GM12878 (cell line): ENCODE measurements around the gene MAST2. TPM values are rescaled to one million over a fixed set of nuclear protein-coding genes. Genes with fewer than 3 reads are reported as not detected.

Experiments used
- ATAC-seq: fragments of 200-7000 bp; cut with Tn5 transposase; 3 replicates; pipeline ENCODE4 v1.9.1; 2020; ENCODE audit warnings: mild to moderate bottlenecking, moderate library complexity
- BruUV-seq: library from RNA; stranded (reverse); fragments of 400-500 nt; replicated peaks from 2 replicates; lab custom pipeline; 2021; lab: Mats Ljungman, UMichigan
- CTCF ChIA-PET: fragments of 300-600 bp; sonication (Branson Sonifier 250); formaldehyde crosslinking; extraction: SDS; loops from one replicate; lab custom pipeline; 2021; ENCODE audit warnings: inconsistent platforms; lab: Yijun Ruan, JAX
- POLR2A ChIA-PET: fragments of 350-600 bp; formaldehyde crosslinking; extraction: SDS; loops from one replicate; lab custom pipeline; 2021; ENCODE audit warnings: inconsistent platforms; lab: Charles Lee
- RAD21 ChIA-PET: fragments of 300-600 bp; sonication (Branson Sonifier 250); formaldehyde crosslinking; loops from one replicate; lab custom pipeline; 2023; ENCODE audit warnings: antibody characterized with exemption; ENCODE audit not compliant: unreplicated experiment; lab: Charles Lee
- SMC1A ChIA-PET: fragments of 300-600 bp; sonication (Branson Sonifier 250); formaldehyde crosslinking; loops from one replicate; lab custom pipeline; 2023; ENCODE audit not compliant: unreplicated experiment, uncharacterized antibody; lab: Charles Lee
- DNase-seq: peaks from one replicate; pipeline ENCODE4 v3.0.0-alpha.2; 2011; ENCODE audit warnings: low read depth, low spot score
- FAIRE-seq: peaks from 3 replicates; lab custom pipeline; 2011; peaks lifted over from hg19 to GRCh38; lab: Jason Lieb, UNC
- H2AFZ ChIP-seq: 2 replicates; pipeline ENCODE4 v1.6.0; 2011; ENCODE audit warnings: low read depth, low read length, control low read depth; ENCODE audit not compliant: control insufficient read depth
- H3K27ac ChIP-seq: 2 replicates; pipeline ENCODE4 v1.5.1; 2011; ENCODE audit warnings: control low read depth; ENCODE audit not compliant: control insufficient read depth, insufficient read depth
- H3K27me3 ChIP-seq, 2 experiments: replicated peaks in 1 of 2; 2 replicates each; pipeline versions ENCODE4 v1.6.0 to v1.6.1; 2011; ENCODE audit warnings: low read length in 1 of 2; ENCODE audit not compliant: control insufficient read depth in 2 of 2, insufficient read depth in 2 of 2
- H3K36me3 ChIP-seq, 2 experiments: 2 replicates each; pipeline ENCODE4 v1.5.1; 2011; ENCODE audit warnings: low read length in 1 of 2; ENCODE audit not compliant: control insufficient read depth in 2 of 2, insufficient read depth in 2 of 2
- H3K4me1 ChIP-seq: 2 replicates; pipeline ENCODE4 v1.6.1; 2011; ENCODE audit warnings: mild to moderate bottlenecking, low read length, moderate library complexity, mixed read lengths; ENCODE audit not compliant: control insufficient read depth, insufficient read depth
- H3K4me2 ChIP-seq: 2 replicates; pipeline ENCODE4 v1.6.0; 2011; ENCODE audit warnings: control low read depth; ENCODE audit not compliant: control insufficient read depth, insufficient read depth
- H3K4me3 ChIP-seq: fragments of 200-600 bp; sonication (generic); 2 replicates; pipeline ENCODE4 v1.5.1; 2016
- H3K79me2 ChIP-seq: 2 replicates; pipeline ENCODE4 v1.6.0; 2011; ENCODE audit warnings: low read length; ENCODE audit not compliant: control insufficient read depth, insufficient read depth
- H3K9ac ChIP-seq: 2 replicates; pipeline ENCODE4 v1.8.0; 2011; ENCODE audit warnings: low read length, control low read depth, mixed read lengths; ENCODE audit not compliant: control insufficient read depth, insufficient read depth
- H3K9me3 ChIP-seq: replicated peaks from 3 replicates; pipeline ENCODE4 v1.5.1; 2011; ENCODE audit warnings: mild to moderate bottlenecking, low read length; ENCODE audit not compliant: control insufficient read depth, insufficient read depth
- H4K20me1 ChIP-seq: 2 replicates; pipeline ENCODE4 v1.6.0; 2011; ENCODE audit not compliant: control insufficient read depth, insufficient read depth
- CHD1 ChIP-seq: IDR thresholded peaks from 2 replicates; pipeline ENCODE4 v1.6.1; 2012; ENCODE audit warnings: low read depth, low read length, improper control_type of control experiment
- KAT2A ChIP-seq: conservative IDR thresholded peaks from 2 replicates; pipeline ENCODE4 v1.6.1; 2011; ENCODE audit warnings: low read depth, low read length; ENCODE audit not compliant: control insufficient read depth
- MEF2A ChIP-seq: IDR thresholded peaks from 2 replicates; pipeline ENCODE4 v1.6.1; 2011; ENCODE audit warnings: low read depth, mild to moderate bottlenecking, low read length, moderate library complexity; ENCODE audit not compliant: insufficient read depth
- PAX8 ChIP-seq: fragments of 450-650 bp; IDR thresholded peaks from 2 replicates; pipeline ENCODE4 v1.6.1; 2017; ENCODE audit warnings: mild to moderate bottlenecking, moderate library complexity
- ZSCAN29 ChIP-seq: fragments of 450-650 bp; IDR thresholded peaks from 2 replicates; pipeline ENCODE4 v1.6.1; 2017; ENCODE audit warnings: mild to moderate bottlenecking, moderate library complexity
- WGBS: methylation state at CpG from one replicate; pipeline ENCODE4 v1.1.6; 2016; ENCODE audit warnings: low lambda C conversion rate; ENCODE audit not compliant: insufficient replicate concordance, insufficient coverage; ENCODE audit errors: missing lambda C conversion rate; 5-methylcytosine and 5-hydroxymethylcytosine counted together
- in situ Hi-C: fragments of 300-500 bp; cut with MboI; formaldehyde crosslinking; loops from 9 replicates; pipeline ENCODE4 v1.14.3; 2018; ENCODE audit warnings: mixed read lengths
- intact Hi-C: fragments of 100-400 bp; cut with micrococcal nuclease; formaldehyde crosslinking; loops from one replicate; pipeline ENCODE4 v1.14.2; 2022; ENCODE audit not compliant: unreplicated experiment
- polyA plus RNA-seq, 11 experiments: library from polyadenylated mRNA; depleted of rRNA in 4 of 11; unstranded in 6 of 11; stranded (reverse) in 5 of 11; fragments of >200 nt; fragmentation: Nextera tagmentation in 4 of 11; fragmentation: Illumina TruSeq in 1 of 11; extraction: Ambion mirVana in 4 of 11; extraction: Trizol in 1 of 11; gene quantifications; 1 replicate in 1 of 11; 2 replicates in 10 of 11; pipeline versions ENCODE4 v1.2.1 to v1.2.3, GENCODE V29; 2011 to 2016; ENCODE audit warnings: inconsistent platforms in 2 of 11, missing spikeins in 2 of 11, low read depth in 1 of 11
- total RNA-seq, 4 experiments: library from RNA; depleted of rRNA in 3 of 4; stranded (reverse); fragments of >200 nt in 3 of 4; fragmentation: Illumina TruSeq in 1 of 4; extraction: Trizol in 1 of 4; gene quantifications; 2 replicates each; pipeline versions ENCODE4 v1.2.1 to v1.2.3, GENCODE V29; 2013 to 2021
- TF ChIP-seq, protein P1 (sequence below): fragments of 450-650 bp; IDR thresholded peaks from 2 replicates; pipeline ENCODE4 v1.6.1; 2018; ENCODE audit warnings: mild to moderate bottlenecking, low read depth, moderate library complexity; ENCODE audit not compliant: partially characterized antibody
- TF ChIP-seq, protein P2 (sequence below): fragments of 150-350 bp; IDR thresholded peaks from 2 replicates; pipeline ENCODE4 v1.6.1; 2016; ENCODE audit warnings: low read depth, low read length
- TF ChIP-seq, protein P3 (sequence below): fragments of 450-650 bp; IDR thresholded peaks from 2 replicates; pipeline ENCODE4 v1.6.1; 2016; ENCODE audit warnings: mild to moderate bottlenecking

MAST2 gene
- total and polyA plus RNA-seq, 10 of the 15 experiments (the other 5 are each of a cell fraction or from before 2014, with no cell fraction given): 1.0 to 28.7 (median 13.8) TPM

DNA sequence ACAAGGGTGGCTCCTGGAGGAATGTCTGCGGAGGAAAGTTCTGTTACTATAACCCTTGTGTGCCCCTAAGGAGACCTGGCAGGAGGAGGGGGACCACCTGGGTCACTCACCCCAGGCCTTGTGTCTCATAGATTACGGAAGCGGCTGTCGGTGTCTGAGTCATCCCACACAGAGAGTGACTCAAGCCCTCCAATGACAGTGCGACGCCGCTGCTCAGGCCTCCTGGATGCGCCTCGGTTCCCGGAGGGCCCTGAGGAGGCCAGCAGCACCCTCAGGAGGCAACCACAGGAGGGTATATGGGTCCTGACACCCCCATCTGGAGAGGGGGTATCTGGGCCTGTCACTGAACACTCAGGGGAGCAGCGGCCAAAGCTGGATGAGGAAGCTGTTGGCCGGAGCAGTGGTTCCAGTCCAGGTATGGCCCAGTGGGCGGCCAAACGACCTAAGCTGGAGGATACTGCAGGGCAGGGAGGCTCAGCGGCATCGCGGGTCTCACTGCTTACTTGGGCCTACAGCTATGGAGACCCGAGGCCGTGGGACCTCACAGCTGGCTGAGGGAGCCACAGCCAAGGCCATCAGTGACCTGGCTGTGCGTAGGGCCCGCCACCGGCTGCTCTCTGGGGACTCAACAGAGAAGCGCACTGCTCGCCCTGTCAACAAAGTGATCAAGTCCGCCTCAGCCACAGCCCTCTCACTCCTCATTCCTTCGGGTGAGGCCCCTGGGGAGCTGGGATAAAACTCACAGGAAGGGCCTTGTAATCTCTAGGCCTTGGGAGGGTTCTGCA is 227.7 kb downstream of the MAST2 start:
- no peaks in the 10 kb centered on the region for H3K79me2 ChIP-seq
- BruUV-seq: no TSS peak
- H3K9ac ChIP-seq: no peak overlapping the region
- H3K4me3 ChIP-seq: no peak overlapping the region
- 93% methylated on average over 24 of the region's 26 CpGs for WGBS
- ChIA-PET POLR2A (no interaction called here), SMC1A (interaction anchor here (1.4 kb wide), 1 partner anchor 193 kb away, joined by 4 read pairs; no protein-coding TSS in a partner anchor)
- H4K20me1 ChIP-seq: no peaks in the 10 kb centered on the region
- no peak overlapping the region for H2AFZ ChIP-seq
- H3K4me1 ChIP-seq: no peaks in the 10 kb centered on the region
- H3K27me3 ChIP-seq: no peaks in the 10 kb centered on the region
- no peak for TF ChIP-seq CHD1
- TF ChIP-seq, protein P1, sequence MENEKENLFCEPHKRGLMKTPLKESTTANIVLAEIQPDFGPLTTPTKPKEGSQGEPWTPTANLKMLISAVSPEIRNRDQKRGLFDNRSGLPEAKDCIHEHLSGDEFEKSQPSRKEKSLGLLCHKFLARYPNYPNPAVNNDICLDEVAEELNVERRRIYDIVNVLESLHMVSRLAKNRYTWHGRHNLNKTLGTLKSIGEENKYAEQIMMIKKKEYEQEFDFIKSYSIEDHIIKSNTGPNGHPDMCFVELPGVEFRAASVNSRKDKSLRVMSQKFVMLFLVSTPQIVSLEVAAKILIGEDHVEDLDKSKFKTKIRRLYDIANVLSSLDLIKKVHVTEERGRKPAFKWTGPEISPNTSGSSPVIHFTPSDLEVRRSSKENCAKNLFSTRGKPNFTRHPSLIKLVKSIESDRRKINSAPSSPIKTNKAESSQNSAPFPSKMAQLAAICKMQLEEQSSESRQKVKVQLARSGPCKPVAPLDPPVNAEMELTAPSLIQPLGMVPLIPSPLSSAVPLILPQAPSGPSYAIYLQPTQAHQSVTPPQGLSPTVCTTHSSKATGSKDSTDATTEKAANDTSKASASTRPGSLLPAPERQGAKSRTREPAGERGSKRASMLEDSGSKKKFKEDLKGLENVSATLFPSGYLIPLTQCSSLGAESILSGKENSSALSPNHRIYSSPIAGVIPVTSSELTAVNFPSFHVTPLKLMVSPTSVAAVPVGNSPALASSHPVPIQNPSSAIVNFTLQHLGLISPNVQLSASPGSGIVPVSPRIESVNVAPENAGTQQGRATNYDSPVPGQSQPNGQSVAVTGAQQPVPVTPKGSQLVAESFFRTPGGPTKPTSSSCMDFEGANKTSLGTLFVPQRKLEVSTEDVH: no peak
- TF ChIP-seq, protein P2, sequence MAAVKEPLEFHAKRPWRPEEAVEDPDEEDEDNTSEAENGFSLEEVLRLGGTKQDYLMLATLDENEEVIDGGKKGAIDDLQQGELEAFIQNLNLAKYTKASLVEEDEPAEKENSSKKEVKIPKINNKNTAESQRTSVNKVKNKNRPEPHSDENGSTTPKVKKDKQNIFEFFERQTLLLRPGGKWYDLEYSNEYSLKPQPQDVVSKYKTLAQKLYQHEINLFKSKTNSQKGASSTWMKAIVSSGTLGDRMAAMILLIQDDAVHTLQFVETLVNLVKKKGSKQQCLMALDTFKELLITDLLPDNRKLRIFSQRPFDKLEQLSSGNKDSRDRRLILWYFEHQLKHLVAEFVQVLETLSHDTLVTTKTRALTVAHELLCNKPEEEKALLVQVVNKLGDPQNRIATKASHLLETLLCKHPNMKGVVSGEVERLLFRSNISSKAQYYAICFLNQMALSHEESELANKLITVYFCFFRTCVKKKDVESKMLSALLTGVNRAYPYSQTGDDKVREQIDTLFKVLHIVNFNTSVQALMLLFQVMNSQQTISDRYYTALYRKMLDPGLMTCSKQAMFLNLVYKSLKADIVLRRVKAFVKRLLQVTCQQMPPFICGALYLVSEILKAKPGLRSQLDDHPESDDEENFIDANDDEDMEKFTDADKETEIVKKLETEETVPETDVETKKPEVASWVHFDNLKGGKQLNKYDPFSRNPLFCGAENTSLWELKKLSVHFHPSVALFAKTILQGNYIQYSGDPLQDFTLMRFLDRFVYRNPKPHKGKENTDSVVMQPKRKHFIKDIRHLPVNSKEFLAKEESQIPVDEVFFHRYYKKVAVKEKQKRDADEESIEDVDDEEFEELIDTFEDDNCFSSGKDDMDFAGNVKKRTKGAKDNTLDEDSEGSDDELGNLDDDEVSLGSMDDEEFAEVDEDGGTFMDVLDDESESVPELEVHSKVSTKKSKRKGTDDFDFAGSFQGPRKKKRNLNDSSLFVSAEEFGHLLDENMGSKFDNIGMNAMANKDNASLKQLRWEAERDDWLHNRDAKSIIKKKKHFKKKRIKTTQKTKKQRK: no peak
- TF ChIP-seq MEF2A: no peak
- no peak for TF ChIP-seq PAX8
- no peak for TF ChIP-seq KAT2A
- TF ChIP-seq, protein P3, sequence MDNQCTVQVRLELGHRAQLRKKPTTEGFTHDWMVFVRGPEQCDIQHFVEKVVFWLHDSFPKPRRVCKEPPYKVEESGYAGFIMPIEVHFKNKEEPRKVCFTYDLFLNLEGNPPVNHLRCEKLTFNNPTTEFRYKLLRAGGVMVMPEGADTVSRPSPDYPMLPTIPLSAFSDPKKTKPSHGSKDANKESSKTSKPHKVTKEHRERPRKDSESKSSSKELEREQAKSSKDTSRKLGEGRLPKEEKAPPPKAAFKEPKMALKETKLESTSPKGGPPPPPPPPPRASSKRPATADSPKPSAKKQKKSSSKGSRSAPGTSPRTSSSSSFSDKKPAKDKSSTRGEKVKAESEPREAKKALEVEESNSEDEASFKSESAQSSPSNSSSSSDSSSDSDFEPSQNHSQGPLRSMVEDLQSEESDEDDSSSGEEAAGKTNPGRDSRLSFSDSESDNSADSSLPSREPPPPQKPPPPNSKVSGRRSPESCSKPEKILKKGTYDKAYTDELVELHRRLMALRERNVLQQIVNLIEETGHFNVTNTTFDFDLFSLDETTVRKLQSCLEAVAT: no peak
- no peak for TF ChIP-seq ZSCAN29
- TF ChIP-seq, all 136 proteins: peak for 0
- in situ Hi-C loops (no loop called here), intact Hi-C loops (no loop called here)
- FAIRE-seq: no peak
- no peak for DNase-seq
- ATAC-seq: no peak
- ChIA-PET RAD21 (no interaction called here), CTCF (interaction anchor here (0.8 to 13.2 kb wide), 3 partner anchors 11 to 190 kb away, joined by 3 to 293 read pairs (median 123); partner anchors contain the start of genes P3R3URF and TSPAN1)
- H3K36me3 ChIP-seq: peaks cover 7 to 9% of the 10 kb centered on the region in 2 experiments
- H3K9me3 ChIP-seq: no peaks in the 10 kb centered on the region
- no peak overlapping the region for H3K27ac ChIP-seq
- no peak overlapping the region for H3K4me2 ChIP-seq
